SU-DHL-6 (cell line): Measurements from ENCODE around the gene MTNR1B.

Experiments
- EZH2phosphoT487 ChIP-seq: fragments of 200-600 bp; sonication (generic), shearing (Covaris generic); conservative IDR thresholded peaks from 2 replicates; pipeline ENCODE4 v1.6.1; 2018; ENCODE audit warnings: mild to moderate bottlenecking, antibody characterized with exemption, low read length, moderate library complexity, mixed read lengths
- TF ChIP-seq, protein P1 (sequence below): fragments of 200-600 bp; sonication (generic); IDR thresholded peaks from one replicate; pipeline ENCODE4 v1.5.1; 2017; ENCODE audit warnings: antibody characterized with exemption, mild to moderate bottlenecking, low read length, moderate library complexity; ENCODE audit not compliant: insufficient read depth, poor library complexity, severe bottlenecking

DNA sequence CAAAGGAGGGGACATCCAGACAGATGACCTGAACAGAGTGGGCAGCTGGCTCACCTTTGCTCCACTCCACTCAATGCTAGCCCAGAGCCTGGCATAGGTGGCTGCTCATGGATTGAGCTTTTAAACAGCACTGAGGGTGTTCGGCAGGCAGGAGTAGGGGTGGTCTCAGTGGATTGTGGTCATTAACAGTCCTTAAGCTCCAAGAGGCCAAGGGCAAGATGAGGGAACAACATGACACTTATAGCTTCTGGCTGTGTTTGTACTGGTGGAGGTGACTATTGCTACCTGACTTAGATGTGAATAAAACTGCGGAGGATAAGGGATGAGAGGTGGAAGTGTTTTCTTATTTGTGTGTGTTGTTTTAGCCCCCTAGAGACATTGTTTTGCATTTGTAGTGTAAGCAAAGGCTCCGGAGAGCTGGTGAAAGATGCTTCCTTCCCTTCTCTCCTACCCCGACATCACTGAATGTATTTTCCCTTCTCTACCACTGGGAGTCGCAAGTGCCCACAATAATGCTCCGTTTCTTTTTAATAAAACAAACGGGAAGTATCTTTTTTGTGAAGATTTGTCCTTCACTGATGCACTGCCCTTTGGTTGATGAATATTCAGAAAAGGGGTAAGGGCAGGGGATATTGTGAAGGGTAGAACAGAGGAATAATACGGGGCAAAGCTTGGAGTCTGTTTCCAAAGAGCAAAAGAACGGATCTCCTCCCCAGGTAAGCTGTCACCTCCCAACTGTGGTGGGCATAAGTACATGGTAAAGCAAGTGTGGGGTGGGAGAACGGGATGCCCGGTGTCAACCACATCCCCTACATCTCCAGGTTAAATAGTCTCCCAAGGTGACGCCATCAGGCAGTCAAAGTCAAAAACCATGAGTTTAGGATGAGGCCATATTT, 27.5 kb upstream of the MTNR1B start:
- TF ChIP-seq, protein P1, sequence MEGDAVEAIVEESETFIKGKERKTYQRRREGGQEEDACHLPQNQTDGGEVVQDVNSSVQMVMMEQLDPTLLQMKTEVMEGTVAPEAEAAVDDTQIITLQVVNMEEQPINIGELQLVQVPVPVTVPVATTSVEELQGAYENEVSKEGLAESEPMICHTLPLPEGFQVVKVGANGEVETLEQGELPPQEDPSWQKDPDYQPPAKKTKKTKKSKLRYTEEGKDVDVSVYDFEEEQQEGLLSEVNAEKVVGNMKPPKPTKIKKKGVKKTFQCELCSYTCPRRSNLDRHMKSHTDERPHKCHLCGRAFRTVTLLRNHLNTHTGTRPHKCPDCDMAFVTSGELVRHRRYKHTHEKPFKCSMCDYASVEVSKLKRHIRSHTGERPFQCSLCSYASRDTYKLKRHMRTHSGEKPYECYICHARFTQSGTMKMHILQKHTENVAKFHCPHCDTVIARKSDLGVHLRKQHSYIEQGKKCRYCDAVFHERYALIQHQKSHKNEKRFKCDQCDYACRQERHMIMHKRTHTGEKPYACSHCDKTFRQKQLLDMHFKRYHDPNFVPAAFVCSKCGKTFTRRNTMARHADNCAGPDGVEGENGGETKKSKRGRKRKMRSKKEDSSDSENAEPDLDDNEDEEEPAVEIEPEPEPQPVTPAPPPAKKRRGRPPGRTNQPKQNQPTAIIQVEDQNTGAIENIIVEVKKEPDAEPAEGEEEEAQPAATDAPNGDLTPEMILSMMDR, result peak; percentile 77
- no peak for TF ChIP-seq EZH2phosphoT487
